Activated CD8-positive, alpha-beta T cell treated with anti-CD3 and anti-CD28 coated beads, Interleukin-2, amount 10 ng/mL, durations not matched to agents 7 days and 5 days (primary cell): Measurements from ENCODE around the gene RNF183. TPM values are rescaled to one million over a fixed set of nuclear protein-coding genes. Genes with fewer than 3 reads are reported as not detected.

Source experiments
- ATAC-seq: fragments of 150-1000 bp; cut with Tn5 transposase; one replicate; pipeline ENCODE4 v1.10.0; 2021; ENCODE audit warnings: moderate library complexity
- CTCF ChIA-PET: fragments of 350-600 bp; sonication (Branson Sonifier 250); formaldehyde crosslinking; loops from one replicate; lab custom pipeline; 2021; ENCODE audit warnings: antibody characterized with exemption; lab: Charles Lee
- POLR2A ChIA-PET: fragments of 350-600 bp; sonication (Branson Sonifier 250); formaldehyde crosslinking; loops from one replicate; lab custom pipeline; 2021; ENCODE audit warnings: antibody characterized with exemption; lab: Charles Lee
- DNase-seq: peaks from one replicate; pipeline ENCODE4 v3.0.0-alpha.2; 2020
- H3K27ac Mint-ChIP-seq: one replicate; pipeline ENCODE4 v1.8.0; 2021; ENCODE audit warnings: mild to moderate bottlenecking, mixed read lengths
- H3K27me3 Mint-ChIP-seq: one replicate; pipeline ENCODE4 v1.8.0; 2021; ENCODE audit warnings: low read depth, mixed read lengths
- H3K36me3 Mint-ChIP-seq: one replicate; pipeline ENCODE4 v1.8.0; 2021; ENCODE audit warnings: low read depth, mixed read lengths
- H3K4me1 Mint-ChIP-seq: one replicate; pipeline ENCODE4 v1.8.0; 2021; ENCODE audit warnings: low read depth, mixed read lengths
- H3K4me3 Mint-ChIP-seq: one replicate; pipeline ENCODE4 v1.8.0; 2021; ENCODE audit warnings: mild to moderate bottlenecking, mixed read lengths
- H3K9me3 Mint-ChIP-seq: one replicate; pipeline ENCODE4 v1.8.0; 2022; ENCODE audit warnings: mixed read lengths; ENCODE audit not compliant: insufficient read depth
- total RNA-seq, 2 experiments: library from RNA; stranded (reverse); gene quantifications; one replicate each; pipeline ENCODE4 v1.2.3, GENCODE V29; 2021

RNF183 gene
- total RNA-seq, 2 experiments from 2014 or later = not detected

GRCh38 chr9:113343732-113344231 lies 40.6 kb upstream of the RNF183 start:
- H3K27ac Mint-ChIP-seq = no peak overlapping the region
- POLR2A ChIA-PET = no interaction called here

DNA sequence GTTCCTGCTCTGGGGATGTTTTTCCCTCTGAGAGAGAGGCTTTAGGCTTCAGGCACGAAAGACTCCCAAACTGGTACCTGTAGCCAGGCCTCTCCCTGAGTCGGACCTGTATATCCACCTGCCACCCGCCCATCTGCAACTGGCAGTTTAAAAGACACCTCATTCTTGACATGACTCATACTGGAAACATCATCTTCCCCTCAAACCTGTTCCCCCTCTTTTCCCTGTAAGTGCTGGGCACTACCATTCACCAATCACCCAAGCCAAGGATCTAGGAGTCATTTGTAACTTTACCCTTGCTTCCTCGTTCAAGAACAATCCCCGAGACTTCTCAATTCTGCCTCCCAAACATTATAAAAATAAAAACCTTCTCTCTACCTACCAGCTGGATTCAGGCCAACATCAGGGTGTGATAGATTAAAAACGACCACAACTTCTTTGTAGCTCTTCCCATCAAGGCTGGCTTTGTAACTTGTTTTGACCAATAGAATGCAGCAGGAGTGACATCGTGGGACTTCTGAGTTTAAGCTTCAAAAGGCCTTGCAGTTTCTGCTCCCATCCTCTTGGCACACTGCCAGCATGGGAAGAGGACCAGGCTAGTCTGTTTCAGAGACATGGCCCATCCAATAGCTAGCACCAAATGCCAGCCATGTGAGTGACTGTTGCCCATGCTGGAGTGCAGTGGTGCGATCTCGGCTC lies 38.7 kb upstream of the RNF183 start:
- H3K4me1 Mint-ChIP-seq = peaks cover 31% of the 10 kb centered on the region
- ATAC-seq (no peak), DNase-seq (no peak)
- peaks cover 2% of the 10 kb centered on the region for H3K27me3 Mint-ChIP-seq
- H3K4me3 Mint-ChIP-seq = no peak overlapping the region
- H3K36me3 Mint-ChIP-seq = no peaks in the 10 kb centered on the region
- CTCF ChIA-PET = interaction anchor here (1.1 to 1.9 kb wide), 3 partner anchors 9 to 68 kb away, joined by 3 to 14 read pairs (median 5); partner anchors contain the start of genes C9orf43, CDC26, POLE3 and PRPF4
- POLR2A ChIA-PET = interaction anchor here (0.7 to 2.8 kb wide), 2 partner anchors 9 to 67 kb away, joined by 4 to 13 read pairs; partner anchors contain the start of genes BSPRY, CDC26 and PRPF4
- H3K9me3 Mint-ChIP-seq = no peaks in the 10 kb centered on the region
- no peak overlapping the region for H3K27ac Mint-ChIP-seq

More at GRCh38 chr9:113343732-113344231, 40.6 kb upstream of the RNF183 start:
- no peak for DNase-seq
- H3K4me1 Mint-ChIP-seq = peaks cover 34% of the 10 kb centered on the region
- H3K4me3 Mint-ChIP-seq = no peak overlapping the region
- H3K27me3 Mint-ChIP-seq = no peaks in the 10 kb centered on the region
- no peak for ATAC-seq
- no peaks in the 10 kb centered on the region for H3K36me3 Mint-ChIP-seq
- CTCF ChIA-PET = interaction anchor here (1.5 kb wide), 1 partner anchor 70 kb away, joined by 3 read pairs; no protein-coding TSS in a partner anchor
- no peaks in the 10 kb centered on the region for H3K9me3 Mint-ChIP-seq

DNA sequence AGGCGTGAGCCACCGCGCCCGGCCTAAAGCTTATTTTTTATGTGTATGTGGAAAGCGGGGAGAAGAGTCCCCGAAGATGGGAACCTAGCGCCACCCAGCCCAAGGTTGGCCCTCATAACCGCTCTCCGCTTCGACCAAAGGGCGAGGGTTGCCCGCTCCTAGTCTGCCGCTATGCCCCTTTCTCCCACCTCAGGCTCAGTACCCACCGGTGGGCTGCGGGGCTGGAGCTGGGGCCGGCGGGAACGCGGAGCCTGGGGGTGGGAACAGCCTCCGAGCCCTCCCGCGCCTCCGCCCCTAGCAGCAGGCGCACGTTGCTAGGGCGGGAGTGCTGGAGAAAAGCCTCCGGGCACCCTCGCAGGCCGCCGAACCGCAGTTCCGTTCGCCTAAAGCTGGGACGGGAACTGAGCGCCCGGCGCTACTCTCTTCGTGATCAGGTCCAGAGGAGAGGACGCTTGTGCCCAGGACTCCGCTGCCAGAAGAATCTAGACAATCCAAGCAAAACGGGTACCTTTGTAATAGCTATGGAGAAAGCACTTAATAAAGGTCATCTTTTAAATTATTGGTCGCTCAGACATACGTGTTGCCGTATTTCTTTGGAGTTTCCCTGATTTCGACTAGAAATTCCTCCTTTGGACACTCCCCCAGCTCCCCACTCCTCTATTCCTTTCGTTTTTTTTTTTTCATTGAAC lies 37.0 kb upstream of the RNF183 start, which contains the start of gene WDR31:
Gene WDR31, minus strand, starts transcription at position 265 of the 689 bp plus-strand sequence. CDS start 8,253 bp downstream, outside the sequence.
- Mint-ChIP-seq H3K4me1 (peaks cover 37% of the 10 kb centered on the region), H3K27me3 (peaks cover 2% of the 10 kb centered on the region), H3K4me3 (peak within 1 kb of the TSS; percentile 83), H3K27ac (peak within 1 kb of the TSS; percentile 50), H3K36me3 (no peaks in the 10 kb centered on the region), H3K9me3 (no peaks in the 10 kb centered on the region)
- peak; percentile 82 for DNase-seq
- ATAC-seq = peak; percentile 99
- ChIA-PET CTCF (interaction anchor here (0.7 to 2.7 kb wide), 14 partner anchors 10 to 318 kb away, joined by 3 to 16 read pairs (median 4); partner anchors contain the start of genes ALAD, BSPRY, C9orf43 and CDC26), POLR2A (interaction anchor here (0.9 to 2.8 kb wide), 5 partner anchors 10 to 70 kb away, joined by 3 to 13 read pairs (median 5); partner anchors contain the start of genes BSPRY, C9orf43, CDC26 and HDHD3)

- ChIA-PET CTCF (no interaction called here), POLR2A (no interaction called here)
- Mint-ChIP-seq H3K4me1 (peaks cover 36% of the 10 kb centered on the region), H3K9me3 (no peaks in the 10 kb centered on the region), H3K36me3 (no peaks in the 10 kb centered on the region), H3K27me3 (peaks cover 2% of the 10 kb centered on the region), H3K27ac (no peak overlapping the region), H3K4me3 (no peak overlapping the region)
- DNase-seq (no peak), ATAC-seq (no peak)
These were observed 34.5 kb upstream of the RNF183 start for GRCh38 chr9:113337714-113338113.

DNA sequence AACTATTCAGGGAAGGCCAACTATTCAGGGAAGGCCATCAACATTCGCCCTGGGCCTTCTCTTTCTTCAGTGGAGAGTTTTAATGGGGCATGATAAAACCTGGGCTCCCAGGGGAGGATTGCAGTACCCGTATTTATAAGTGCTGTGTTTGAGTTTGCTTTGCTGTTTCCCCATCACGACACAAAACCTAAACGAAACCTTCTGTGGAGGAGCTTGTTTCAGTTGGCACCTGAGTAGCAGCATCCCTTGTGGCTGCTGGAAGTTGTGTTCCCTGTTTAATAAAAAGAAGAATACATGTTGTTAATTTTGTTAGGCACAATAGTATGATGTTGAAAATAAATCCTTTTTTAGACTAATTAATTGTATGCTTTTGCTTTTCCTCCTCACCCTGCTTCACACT lies 28.6 kb upstream of the RNF183 start:
- POLR2A ChIA-PET = no interaction called here
- CTCF ChIA-PET = no interaction called here
- H3K27me3 Mint-ChIP-seq = no peaks in the 10 kb centered on the region
- H3K4me1 Mint-ChIP-seq = peaks cover 12% of the 10 kb centered on the region
- no peaks in the 10 kb centered on the region for H3K9me3 Mint-ChIP-seq
- ATAC-seq = no peak
- H3K36me3 Mint-ChIP-seq = no peaks in the 10 kb centered on the region
- no peak for DNase-seq
- no peak overlapping the region for H3K27ac Mint-ChIP-seq
- H3K4me3 Mint-ChIP-seq = no peak overlapping the region

DNA sequence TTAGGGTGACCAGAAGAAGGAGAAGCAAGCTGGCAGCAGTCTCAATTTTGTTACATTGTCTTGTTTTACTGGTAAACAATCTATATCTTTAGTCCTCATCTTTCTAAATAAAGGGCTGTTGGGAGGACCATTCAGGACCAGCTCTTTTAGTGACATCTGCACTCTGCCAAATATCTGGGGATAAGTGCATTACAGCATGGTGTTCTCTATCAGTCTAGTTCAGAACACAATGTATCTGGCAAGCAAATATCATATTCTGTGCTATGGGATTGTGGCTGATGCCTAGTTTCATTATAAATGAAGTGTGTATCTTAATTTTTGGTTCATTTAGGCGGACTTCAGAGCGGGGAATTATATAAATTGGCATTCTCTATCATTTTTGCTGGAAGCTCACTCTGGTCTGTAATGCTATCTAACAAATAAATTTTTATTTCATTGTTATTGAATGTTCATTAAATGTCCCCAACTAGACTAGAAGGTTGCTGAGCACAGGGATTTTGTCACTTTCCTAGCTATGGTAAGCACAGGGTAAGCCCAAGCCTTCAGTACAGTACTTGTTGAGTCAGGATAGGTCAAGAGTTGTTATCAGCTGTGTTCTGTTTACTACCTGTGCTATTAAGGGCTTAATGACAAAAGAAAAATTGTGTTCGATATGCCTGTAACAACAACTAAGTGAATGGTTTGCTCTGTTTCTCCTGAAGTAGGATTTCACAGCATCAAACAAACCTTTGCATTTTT lies 25.0 kb upstream of the RNF183 start:
- no peaks in the 10 kb centered on the region for H3K36me3 Mint-ChIP-seq
- ChIA-PET POLR2A (interaction anchor here (0.6 kb wide), 1 partner anchor 238 kb away, joined by 3 read pairs; no protein-coding TSS in a partner anchor), CTCF (interaction anchor here (0.6 kb wide), 1 partner anchor 44 kb away, joined by 3 read pairs; no protein-coding TSS in a partner anchor)
- no peak overlapping the region for H3K27ac Mint-ChIP-seq
- ATAC-seq (no peak), DNase-seq (no peak)
- no peaks in the 10 kb centered on the region for H3K27me3 Mint-ChIP-seq
- H3K4me1 Mint-ChIP-seq = no peaks in the 10 kb centered on the region
- no peaks in the 10 kb centered on the region for H3K9me3 Mint-ChIP-seq
- H3K4me3 Mint-ChIP-seq = no peak overlapping the region

- Mint-ChIP-seq H3K27ac (no peak overlapping the region), H3K9me3 (no peaks in the 10 kb centered on the region), H3K36me3 (no peaks in the 10 kb centered on the region), H3K4me1 (no peaks in the 10 kb centered on the region), H3K4me3 (no peak overlapping the region), H3K27me3 (no peaks in the 10 kb centered on the region)
- ChIA-PET CTCF (interaction anchor here (0.7 kb wide), 1 partner anchor 75 kb away, joined by 3 read pairs; the partner anchor contains the start of gene ALAD), POLR2A (interaction anchor here (0.6 to 0.7 kb wide), 3 partner anchors 9 to 592 kb away, joined by 3 to 6 read pairs (median 3); no protein-coding TSS in a partner anchor)
- ATAC-seq = no peak
- no peak for DNase-seq
These were observed 23.1 kb upstream of the RNF183 start for GRCh38 chr9:113326230-113326629.

DNA sequence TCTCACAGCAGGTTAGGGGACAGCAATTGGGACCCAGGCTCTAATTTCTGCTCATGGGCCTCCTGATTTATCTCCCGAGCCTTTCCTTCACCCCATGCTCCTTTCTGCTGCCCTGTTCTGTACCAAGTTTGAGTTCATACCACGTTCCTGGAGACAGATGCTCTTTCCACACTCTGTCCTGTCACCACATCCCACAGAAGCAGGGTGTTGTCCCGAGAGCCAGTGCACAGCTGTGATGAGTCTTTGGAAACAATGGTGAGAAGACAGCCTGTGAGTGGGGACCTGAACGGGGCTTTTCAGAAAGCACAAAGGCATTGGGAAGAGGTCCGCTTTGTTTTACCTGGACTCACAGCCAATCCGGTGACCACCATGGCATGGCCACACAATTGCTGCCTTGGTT lies 19.5 kb upstream of the RNF183 start:
- DNase-seq (no peak), ATAC-seq (no peak)
- Mint-ChIP-seq H3K4me1 (no peaks in the 10 kb centered on the region), H3K27ac (no peak overlapping the region), H3K36me3 (no peaks in the 10 kb centered on the region), H3K27me3 (no peaks in the 10 kb centered on the region), H3K4me3 (no peak overlapping the region), H3K9me3 (no peaks in the 10 kb centered on the region)
- CTCF ChIA-PET = interaction anchor here (1.4 kb wide), 1 partner anchor 14 kb away, joined by 3 read pairs; no protein-coding TSS in a partner anchor
- POLR2A ChIA-PET = no interaction called here

DNA sequence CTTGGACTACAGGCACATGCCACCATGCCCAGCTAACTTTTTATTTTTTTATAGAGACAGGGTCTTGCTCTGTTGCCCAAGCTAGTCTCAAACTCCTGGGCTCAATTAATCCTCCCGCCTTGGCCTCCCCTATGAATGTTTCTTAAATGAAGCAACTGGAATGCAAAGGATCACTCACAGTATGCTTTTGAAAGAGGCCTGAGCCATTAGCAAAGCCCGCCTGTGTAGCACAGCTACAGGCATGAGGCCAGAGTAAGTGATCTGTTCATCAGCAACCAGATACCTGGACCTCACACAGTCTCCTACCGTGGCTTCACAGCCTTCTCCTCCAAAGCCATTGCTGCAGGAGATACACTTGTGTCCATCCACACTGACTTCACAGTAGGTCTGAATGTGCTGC lies 16.9 kb upstream of the RNF183 start:
- Mint-ChIP-seq H3K27ac (no peak overlapping the region), H3K36me3 (no peaks in the 10 kb centered on the region), H3K27me3 (peaks cover 8% of the 10 kb centered on the region), H3K9me3 (no peaks in the 10 kb centered on the region), H3K4me3 (no peak overlapping the region), H3K4me1 (no peaks in the 10 kb centered on the region)
- ATAC-seq (no peak), DNase-seq (no peak)
- ChIA-PET POLR2A (interaction anchor here (0.7 kb wide), 1 partner anchor 339 kb away, joined by 3 read pairs; no protein-coding TSS in a partner anchor), CTCF (no interaction called here)

DNA sequence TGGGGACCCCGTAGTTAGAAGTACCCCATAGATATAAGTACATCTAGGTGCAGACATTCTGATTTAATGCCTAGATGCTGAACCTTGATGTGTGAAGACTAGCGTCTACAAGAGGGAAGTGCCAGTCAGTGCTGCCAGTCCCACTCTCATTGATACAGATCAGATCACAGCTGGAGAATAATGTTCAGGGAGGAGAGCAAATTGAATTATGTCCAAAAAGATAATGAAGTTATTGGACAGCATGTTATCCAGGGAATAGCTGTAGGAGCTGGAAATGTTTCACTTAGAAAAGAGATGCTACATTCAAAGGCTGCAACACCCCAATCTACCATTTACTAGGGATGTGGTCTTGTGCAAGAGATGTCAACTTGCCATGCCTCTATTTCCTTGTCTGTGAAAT lies 15.9 kb upstream of the RNF183 start:
- no peaks in the 10 kb centered on the region for H3K36me3 Mint-ChIP-seq
- H3K4me1 Mint-ChIP-seq = no peaks in the 10 kb centered on the region
- H3K9me3 Mint-ChIP-seq = no peaks in the 10 kb centered on the region
- POLR2A ChIA-PET = no interaction called here
- CTCF ChIA-PET = interaction anchor here (0.6 to 1.2 kb wide), 3 partner anchors 44 to 1610 kb away, joined by 3 to 4 read pairs (median 3); partner anchors contain the start of genes ALAD, CDC26 and PRPF4
- H3K4me3 Mint-ChIP-seq = no peak overlapping the region
- ATAC-seq (no peak), DNase-seq (no peak)
- H3K27ac Mint-ChIP-seq = no peak overlapping the region
- peaks cover 9% of the 10 kb centered on the region for H3K27me3 Mint-ChIP-seq

GRCh38 chr9:113317777-113318176 lies 14.6 kb upstream of the RNF183 start:
- DNase-seq (no peak), ATAC-seq (no peak)
- H3K4me1 Mint-ChIP-seq = no peaks in the 10 kb centered on the region
- peaks cover 9% of the 10 kb centered on the region for H3K27me3 Mint-ChIP-seq
- no peak overlapping the region for H3K27ac Mint-ChIP-seq
- H3K9me3 Mint-ChIP-seq = no peaks in the 10 kb centered on the region
- H3K36me3 Mint-ChIP-seq = no peaks in the 10 kb centered on the region
- H3K4me3 Mint-ChIP-seq = no peak overlapping the region
- POLR2A ChIA-PET = no interaction called here
- CTCF ChIA-PET = no interaction called here
